ENCODE results near the gene C19orf67.
"Not testable (repeated sequence)": the region's sequence is repeated elsewhere in the genome, so short reads cannot be mapped to it uniquely, and the experiment has no call there.

DNA sequence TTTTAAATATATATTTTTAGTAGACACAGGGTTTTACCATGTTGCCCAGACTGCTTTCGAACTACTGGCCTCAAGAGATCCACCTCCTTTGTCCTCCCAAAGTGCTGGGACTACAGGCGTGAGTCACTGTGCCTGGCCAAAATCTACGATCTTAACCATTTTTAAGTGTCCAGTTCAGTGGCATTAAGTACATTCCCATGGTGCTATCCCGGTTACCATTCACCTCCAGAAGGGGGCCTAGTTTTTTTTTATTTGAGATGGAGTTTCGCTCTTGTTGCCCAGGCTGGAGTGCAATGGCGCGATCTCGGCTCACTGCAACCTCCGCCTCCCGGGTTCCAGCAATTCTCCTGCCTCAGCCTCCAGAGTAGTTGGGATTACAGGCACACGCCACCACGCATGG is 50.4 kb downstream of the C19orf67 start:
- TF ChIP-seq, protein P1, sequence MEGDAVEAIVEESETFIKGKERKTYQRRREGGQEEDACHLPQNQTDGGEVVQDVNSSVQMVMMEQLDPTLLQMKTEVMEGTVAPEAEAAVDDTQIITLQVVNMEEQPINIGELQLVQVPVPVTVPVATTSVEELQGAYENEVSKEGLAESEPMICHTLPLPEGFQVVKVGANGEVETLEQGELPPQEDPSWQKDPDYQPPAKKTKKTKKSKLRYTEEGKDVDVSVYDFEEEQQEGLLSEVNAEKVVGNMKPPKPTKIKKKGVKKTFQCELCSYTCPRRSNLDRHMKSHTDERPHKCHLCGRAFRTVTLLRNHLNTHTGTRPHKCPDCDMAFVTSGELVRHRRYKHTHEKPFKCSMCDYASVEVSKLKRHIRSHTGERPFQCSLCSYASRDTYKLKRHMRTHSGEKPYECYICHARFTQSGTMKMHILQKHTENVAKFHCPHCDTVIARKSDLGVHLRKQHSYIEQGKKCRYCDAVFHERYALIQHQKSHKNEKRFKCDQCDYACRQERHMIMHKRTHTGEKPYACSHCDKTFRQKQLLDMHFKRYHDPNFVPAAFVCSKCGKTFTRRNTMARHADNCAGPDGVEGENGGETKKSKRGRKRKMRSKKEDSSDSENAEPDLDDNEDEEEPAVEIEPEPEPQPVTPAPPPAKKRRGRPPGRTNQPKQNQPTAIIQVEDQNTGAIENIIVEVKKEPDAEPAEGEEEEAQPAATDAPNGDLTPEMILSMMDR (IDR thresholded peaks at IDR 0.05), result not testable (repeated sequence)
- not testable (repeated sequence) for TF ChIP-seq POLR2A (IDR thresholded peaks at IDR 0.05)

Data from body of pancreas (tissue), 4 donors.